ENCODE data around the gene NRXN3. TPM values are rescaled to one million over a fixed set of nuclear protein-coding genes. Genes with fewer than 3 reads are reported as not detected.

Gene NRXN3
- total RNA-seq, 1 experiment from 2014 or later = not detected

DNA sequence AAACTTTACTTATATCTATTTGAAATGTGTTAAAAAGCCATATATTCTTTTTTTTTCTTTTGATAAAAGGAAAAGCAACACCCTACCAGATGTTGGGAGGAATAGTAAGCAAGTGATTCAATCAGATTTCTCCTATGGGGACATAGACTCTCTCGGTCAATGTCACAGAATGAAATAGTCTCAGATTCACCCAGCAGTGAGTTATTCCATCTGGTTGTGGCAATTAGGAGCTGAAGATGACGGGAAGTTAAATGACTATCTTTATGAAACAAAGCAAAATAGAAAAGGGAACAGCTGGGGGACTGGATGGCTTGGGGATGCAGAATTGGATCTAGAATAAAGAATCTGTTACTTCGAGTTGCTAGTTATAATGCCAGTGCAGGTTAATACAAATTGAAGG is 857.0 kb downstream of the NRXN3 start:
- no peaks in the 10 kb centered on the region for H3K79me2 ChIP-seq (ENCODE audit: insufficient read depth, low read length)
- no peak overlapping the region for H3K27ac ChIP-seq (ENCODE audit: low read depth, low read length)
- TF ChIP-seq POLR2A (IDR thresholded peaks at IDR 0.05; ENCODE audit: borderline replicate concordance, extremely low read depth, insufficient read depth, insufficient read length) (no peak), JUND (IDR thresholded peaks at IDR 0.05) (no peak), CEBPB (IDR thresholded peaks at IDR 0.05; ENCODE audit: low read depth) (no peak), ELF1 (IDR thresholded peaks at IDR 0.05; ENCODE audit: borderline replicate concordance, low read depth) (no peak), SP1 (IDR thresholded peaks at IDR 0.05; ENCODE audit: low read depth) (no peak), EZH2phosphoT487 (IDR thresholded peaks at IDR 0.05; ENCODE audit: borderline replicate concordance) (no peak), YY1 (IDR thresholded peaks at IDR 0.05; ENCODE audit: extremely low read depth, insufficient replicate concordance, low read depth, low read length) (no peak)
- H3K4me3 ChIP-seq (replicated peaks in 1 of 2; ENCODE audit: low read depth in 1 of 2, low read length in 2 of 2) = no peak overlapping the region
- RAD21 ChIA-PET (ENCODE audit: low non-redundant PET in 1 of 2, low total read pairs in 2 of 2, uncharacterized antibody in 2 of 2, unreplicated experiment in 2 of 2) = no interaction called here
- CTCF ChIA-PET = no interaction called here
- no peaks in the 10 kb centered on the region for H3K27me3 ChIP-seq (ENCODE audit: insufficient read depth, low read length)
- peaks cover under 1 to 6% of the 10 kb centered on the region in 2 experiments; a peak in 2 of 4 replicates for H3K9me3 ChIP-seq (ENCODE audit: control insufficient read depth in 1 of 2, insufficient read depth in 1 of 2, low read depth in 1 of 2, low read length in 2 of 2)
- BruUV-seq (replicated peaks) = no TSS peak
- H3K36me3 ChIP-seq (ENCODE audit: control insufficient read depth in 1 of 2, insufficient read depth in 2 of 2, low read length in 2 of 2) = no peaks in the 10 kb centered on the region
- H3K4me2 ChIP-seq (ENCODE audit: low read length) = no peak overlapping the region
- intact Hi-C loops (cut with micrococcal nuclease) = no loop called here
- ATAC-seq = no peak
- no peaks in the 10 kb centered on the region for H4K20me1 ChIP-seq (ENCODE audit: insufficient read depth)
- no peak for DNase-seq (ENCODE audit: low read depth, low spot score)
- H3K9me2 ChIP-seq (ENCODE audit: insufficient read depth) = no peaks in the 10 kb centered on the region
- POLR2A ChIA-PET = no interaction called here
- H3K9ac ChIP-seq (ENCODE audit: low read length) = no peak overlapping the region
- H3K4me1 ChIP-seq (ENCODE audit: control insufficient read depth in 1 of 2, insufficient read depth in 2 of 2, low read length in 2 of 2) = no peaks in the 10 kb centered on the region
- H2AFZ ChIP-seq (ENCODE audit: low read depth, low read length, poor library complexity, severe bottlenecking) = no peak overlapping the region

- DNase-seq (ENCODE audit: low read depth, low spot score) (no peak), ATAC-seq (no peak)
- no peaks in the 10 kb centered on the region for H3K79me2 ChIP-seq (ENCODE audit: insufficient read depth, low read length)
- peaks cover 6 to 12% of the 10 kb centered on the region in 2 experiments; a peak in 2 of 4 replicates for H3K9me3 ChIP-seq (ENCODE audit: control insufficient read depth in 1 of 2, insufficient read depth in 1 of 2, low read depth in 1 of 2, low read length in 2 of 2)
- no peaks in the 10 kb centered on the region for H3K36me3 ChIP-seq (ENCODE audit: control insufficient read depth in 1 of 2, insufficient read depth in 2 of 2, low read length in 2 of 2)
- no peak overlapping the region for H3K4me2 ChIP-seq (ENCODE audit: low read length)
- ChIA-PET CTCF (no interaction called here), RAD21 (ENCODE audit: low non-redundant PET in 1 of 2, low total read pairs in 2 of 2, uncharacterized antibody in 2 of 2, unreplicated experiment in 2 of 2) (no interaction called here), POLR2A (no interaction called here)
- no TSS peak for BruUV-seq (replicated peaks)
- no peak overlapping the region for H2AFZ ChIP-seq (ENCODE audit: low read depth, low read length, poor library complexity, severe bottlenecking)
- H4K20me1 ChIP-seq (ENCODE audit: insufficient read depth) = no peaks in the 10 kb centered on the region
- no peaks in the 10 kb centered on the region for H3K9me2 ChIP-seq (ENCODE audit: insufficient read depth)
- no peak overlapping the region for H3K4me3 ChIP-seq (replicated peaks in 1 of 2; ENCODE audit: low read depth in 1 of 2, low read length in 2 of 2)
- intact Hi-C loops (cut with micrococcal nuclease) = no loop called here
- TF ChIP-seq POLR2A (IDR thresholded peaks at IDR 0.05; ENCODE audit: borderline replicate concordance, extremely low read depth, insufficient read depth, insufficient read length) (no peak), TCF7L2 (IDR thresholded peaks at IDR 0.05; ENCODE audit: borderline replicate concordance, extremely low read depth, insufficient read depth, insufficient read length) (no peak), CEBPB (IDR thresholded peaks at IDR 0.05; ENCODE audit: low read depth) (no peak), POLR2AphosphoS5 (IDR thresholded peaks at IDR 0.05; ENCODE audit: low read depth, low read length) (no peak), EZH2phosphoT487 (IDR thresholded peaks at IDR 0.05; ENCODE audit: borderline replicate concordance) (no peak), EGR1 (IDR thresholded peaks at IDR 0.05; ENCODE audit: low read depth) (no peak), EZH2 (IDR thresholded peaks at IDR 0.05) (no peak), JUND (IDR thresholded peaks at IDR 0.05) (no peak), ZNF274 (IDR thresholded peaks at IDR 0.05; ENCODE audit: low read depth, low read length) (no peak), RAD21 (IDR thresholded peaks at IDR 0.05; ENCODE audit: low read depth) (no peak)
- H3K27ac ChIP-seq (ENCODE audit: low read depth, low read length) = no peak overlapping the region
- no peaks in the 10 kb centered on the region for H3K4me1 ChIP-seq (ENCODE audit: control insufficient read depth in 1 of 2, insufficient read depth in 2 of 2, low read length in 2 of 2)
- no peak overlapping the region for H3K9ac ChIP-seq (ENCODE audit: low read length)
- H3K27me3 ChIP-seq (ENCODE audit: insufficient read depth, low read length) = no peaks in the 10 kb centered on the region
Measured at GRCh38 chr14:79028281-79028680, 858.1 kb downstream of the NRXN3 start.

Measured in HCT116 (cell line).